GM19351 (cell line): ENCODE results near the gene C12orf56.

Experiments
- ATAC-seq: cut with Tn5 transposase; IDR thresholded peaks from one replicate; pipeline ENCODE4 v1.9.1; 2021; ENCODE audit warnings: mild to moderate bottlenecking, moderate library complexity; ENCODE audit not compliant: unreplicated experiment

Gene C12orf56, protein sequence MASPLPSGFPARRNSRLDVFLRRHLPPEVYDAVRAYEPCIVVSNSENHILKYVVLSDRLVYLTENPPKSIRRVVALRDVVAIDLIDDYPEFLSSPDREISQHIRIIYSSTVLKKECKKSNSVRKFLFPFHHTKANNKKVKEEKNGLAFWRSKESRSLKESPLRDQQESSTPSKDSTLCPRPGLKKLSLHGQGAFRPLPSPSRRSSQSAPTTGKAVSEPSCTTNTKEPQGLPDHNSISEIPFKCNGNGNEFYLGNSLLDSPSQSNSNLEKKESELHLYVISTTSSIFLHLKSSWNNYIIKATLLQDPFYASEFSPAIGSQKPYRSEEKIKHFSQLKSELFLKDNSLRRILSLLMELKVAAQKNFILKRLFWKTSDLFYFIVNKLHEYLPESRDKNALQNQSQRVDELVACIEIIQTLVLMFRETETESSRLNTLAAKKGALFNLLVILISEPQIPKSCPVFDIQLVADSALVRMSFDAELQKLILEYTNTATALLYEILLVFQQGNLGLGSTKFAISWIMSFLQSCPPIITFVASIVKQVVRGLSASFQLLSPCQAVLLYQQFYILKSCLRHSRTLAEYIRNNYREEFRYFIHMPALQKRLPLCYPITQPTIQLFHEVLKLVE

DNA sequence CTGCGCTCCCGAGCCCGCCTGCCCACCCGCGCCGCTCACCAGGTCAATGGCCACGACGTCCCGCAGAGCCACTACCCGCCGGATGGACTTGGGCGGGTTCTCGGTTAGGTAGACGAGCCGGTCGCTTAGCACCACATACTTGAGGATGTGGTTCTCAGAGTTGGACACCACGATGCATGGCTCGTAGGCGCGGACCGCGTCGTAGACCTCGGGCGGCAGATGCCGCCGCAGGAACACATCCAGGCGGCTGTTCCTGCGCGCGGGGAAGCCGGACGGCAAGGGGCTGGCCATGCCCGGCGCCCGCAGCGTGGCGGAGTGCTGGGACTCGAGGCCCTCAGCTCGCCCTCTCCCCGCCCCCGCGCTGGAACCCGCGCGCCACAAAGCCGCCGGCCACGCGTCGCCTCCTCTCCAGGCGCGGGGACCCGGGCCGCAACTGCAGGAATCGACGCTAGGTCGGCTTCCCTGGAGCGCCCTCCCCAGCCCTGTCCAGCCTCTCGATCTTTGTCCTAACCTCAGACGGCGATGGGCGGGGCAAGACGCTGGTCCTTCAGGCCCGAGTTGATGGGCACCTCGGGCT lies at the start of gene C12orf56:
TSS of gene C12orf56 (minus strand) at position 484 of the 577 bp plus-strand sequence. CDS start at position 291, 193 bp downstream.
- no peak for ATAC-seq

- no peak for ATAC-seq
Observed at GRCh38 chr12:64440100-64440499, 49.5 kb upstream of the C12orf56 start.

DNA sequence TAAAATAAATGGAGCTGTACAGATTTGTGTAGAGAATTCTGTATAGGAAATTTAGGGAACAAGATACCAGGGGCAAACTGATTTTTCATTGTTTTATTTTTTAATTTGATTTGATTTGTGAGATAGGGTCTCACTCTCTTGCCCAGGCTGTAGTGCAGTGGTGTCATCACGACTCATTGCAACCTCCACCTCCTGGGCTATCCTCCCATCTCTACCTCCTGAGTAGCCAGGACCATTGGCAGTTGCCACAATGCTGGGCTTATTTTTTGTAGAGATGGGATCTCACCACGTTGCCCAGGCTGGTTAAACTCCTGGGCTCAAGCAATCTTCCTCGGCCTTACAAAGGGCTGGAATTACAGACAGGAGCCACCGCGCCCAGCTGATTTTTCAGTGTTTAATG lies 43.4 kb upstream of the C12orf56 start:
- no peak for ATAC-seq

- ATAC-seq, result no peak
Observed at GRCh38 chr12:64431791-64432190, 41.2 kb upstream of the C12orf56 start.

DNA sequence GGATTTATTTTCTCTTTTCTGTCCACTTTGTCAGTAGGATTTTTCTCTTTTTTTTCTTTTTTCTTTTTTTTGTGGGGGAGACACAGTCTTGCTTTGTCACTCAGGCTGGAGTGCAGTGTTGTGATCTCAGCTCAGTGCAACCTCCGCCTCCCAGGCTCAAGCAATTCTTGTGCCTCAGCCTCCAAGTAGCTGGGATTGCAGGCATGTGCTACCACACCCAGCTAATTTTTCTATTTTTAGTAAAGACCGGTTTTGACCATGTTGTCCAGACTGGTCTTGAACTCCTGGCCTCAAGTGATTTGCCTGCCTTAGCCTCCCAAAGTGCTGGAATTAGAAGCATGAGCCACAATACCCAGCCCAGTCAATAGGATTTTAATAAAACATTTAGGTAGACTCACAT lies 40.3 kb upstream of the C12orf56 start:
- ATAC-seq, result no peak

DNA sequence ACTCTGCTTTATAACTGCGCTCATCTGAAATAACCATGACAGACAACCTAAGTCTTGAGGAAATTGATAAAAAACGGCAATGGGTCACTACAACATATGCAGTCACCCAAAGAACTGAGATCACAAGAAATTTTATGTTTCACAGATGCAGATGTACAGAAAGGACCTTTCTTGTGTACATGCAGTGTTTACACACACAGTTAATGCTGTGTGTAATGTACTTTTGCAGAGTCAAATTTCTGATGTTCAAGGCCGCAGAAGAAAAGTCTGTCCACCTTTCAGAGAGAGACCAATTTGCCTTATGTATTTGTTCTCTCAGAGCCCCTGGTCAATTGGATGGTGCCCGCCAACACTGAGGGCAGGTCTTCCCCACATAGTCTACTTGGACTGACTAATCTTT lies 38.4 kb upstream of the C12orf56 start:
- ATAC-seq, result no peak

- no peak for ATAC-seq
Observed at GRCh38 chr12:64427988-64428387, 37.4 kb upstream of the C12orf56 start.

- no peak for ATAC-seq
Observed at GRCh38 chr12:64419696-64420095, 29.1 kb upstream of the C12orf56 start.

DNA sequence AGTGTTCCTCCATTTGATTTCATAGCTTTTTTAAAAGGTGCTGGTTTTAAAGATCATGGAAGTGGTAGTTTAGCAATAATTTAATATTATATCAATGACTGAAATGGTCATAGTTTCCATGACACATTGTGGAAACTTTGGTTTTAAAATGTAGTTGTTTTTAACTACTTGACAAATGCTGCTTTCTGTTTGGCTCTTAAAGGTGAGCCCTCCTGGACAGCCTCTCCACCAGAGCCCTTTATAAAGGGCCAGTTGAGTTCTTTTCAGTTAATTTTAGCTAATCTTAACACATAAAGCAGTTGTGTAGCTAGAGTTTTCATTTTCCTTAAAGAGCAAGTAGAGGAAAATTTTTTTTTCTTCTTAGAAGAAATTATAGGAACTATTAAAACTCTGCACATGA lies 27.7 kb upstream of the C12orf56 start:
- ATAC-seq, result no peak

DNA sequence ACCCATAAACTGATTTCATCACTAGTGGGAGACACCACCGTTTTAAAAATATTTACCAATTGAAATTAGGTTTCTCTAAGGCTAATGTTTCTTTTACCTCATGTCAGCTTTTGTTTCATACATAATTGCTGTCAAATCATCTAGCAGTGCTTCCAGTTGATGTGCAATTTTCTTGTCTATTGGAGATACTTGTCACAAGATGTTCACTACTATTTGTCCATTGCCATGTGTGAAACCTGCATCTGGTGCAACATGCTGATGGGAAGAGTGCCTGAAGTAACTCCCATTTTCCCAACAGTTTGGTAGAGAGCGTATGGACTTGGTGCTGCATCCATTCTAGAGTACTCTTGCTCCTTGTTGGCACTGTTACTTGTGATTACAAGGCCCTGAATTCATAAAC lies 23.3 kb upstream of the C12orf56 start:
- ATAC-seq, result no peak

GRCh38 chr12:64412459-64412858 lies 21.9 kb upstream of the C12orf56 start:
- ATAC-seq, result no peak

- ATAC-seq, result no peak
Observed at GRCh38 chr12:64411427-64411826, 20.9 kb upstream of the C12orf56 start.

DNA sequence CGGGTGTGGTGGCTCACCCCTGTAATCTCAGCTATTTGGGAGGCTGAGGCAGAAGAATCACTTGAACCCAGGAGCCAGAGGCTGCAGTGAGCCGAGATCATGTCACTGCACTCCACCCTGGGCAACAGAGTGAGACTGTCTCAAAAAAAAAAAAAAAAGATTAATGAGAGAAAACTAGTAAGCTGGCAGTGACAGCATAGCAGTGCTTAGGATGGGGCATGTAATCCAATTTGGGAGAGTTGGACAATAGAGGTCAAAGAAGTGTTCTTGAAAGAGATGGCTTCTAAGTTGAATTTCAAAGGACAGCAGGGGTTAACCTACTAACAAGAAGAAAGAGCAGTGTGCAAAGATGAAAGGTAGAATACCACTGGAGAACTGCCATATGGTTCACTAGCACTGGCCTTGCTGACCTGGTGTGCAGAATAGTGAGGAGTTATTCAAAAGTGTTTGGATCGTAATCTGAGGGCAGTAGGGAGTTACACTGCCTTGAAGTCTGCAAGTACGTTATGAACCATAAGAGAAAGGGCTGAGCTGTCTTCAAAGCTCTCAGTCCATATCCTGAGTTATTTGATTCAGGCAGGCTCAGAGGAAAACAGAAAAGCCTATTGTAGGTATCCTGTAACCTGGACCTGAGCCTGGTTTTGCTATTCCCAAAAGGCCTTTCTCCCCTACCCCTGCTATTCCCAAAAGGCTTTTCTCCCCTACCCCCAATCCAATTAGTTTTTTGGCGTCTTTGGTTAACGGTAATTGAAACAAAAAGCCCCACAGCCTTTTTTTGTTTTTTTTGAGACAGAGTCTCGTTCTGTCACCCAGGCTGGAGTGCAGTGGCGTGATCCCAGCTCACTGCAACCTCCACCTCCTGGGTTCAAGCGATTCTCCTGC lies 17.0 kb upstream of the C12orf56 start:
- no peak for ATAC-seq

GRCh38 chr12:64404470-64405256 lies 14.1 kb upstream of the C12orf56 start:
- ATAC-seq, result peak; percentile 30

DNA sequence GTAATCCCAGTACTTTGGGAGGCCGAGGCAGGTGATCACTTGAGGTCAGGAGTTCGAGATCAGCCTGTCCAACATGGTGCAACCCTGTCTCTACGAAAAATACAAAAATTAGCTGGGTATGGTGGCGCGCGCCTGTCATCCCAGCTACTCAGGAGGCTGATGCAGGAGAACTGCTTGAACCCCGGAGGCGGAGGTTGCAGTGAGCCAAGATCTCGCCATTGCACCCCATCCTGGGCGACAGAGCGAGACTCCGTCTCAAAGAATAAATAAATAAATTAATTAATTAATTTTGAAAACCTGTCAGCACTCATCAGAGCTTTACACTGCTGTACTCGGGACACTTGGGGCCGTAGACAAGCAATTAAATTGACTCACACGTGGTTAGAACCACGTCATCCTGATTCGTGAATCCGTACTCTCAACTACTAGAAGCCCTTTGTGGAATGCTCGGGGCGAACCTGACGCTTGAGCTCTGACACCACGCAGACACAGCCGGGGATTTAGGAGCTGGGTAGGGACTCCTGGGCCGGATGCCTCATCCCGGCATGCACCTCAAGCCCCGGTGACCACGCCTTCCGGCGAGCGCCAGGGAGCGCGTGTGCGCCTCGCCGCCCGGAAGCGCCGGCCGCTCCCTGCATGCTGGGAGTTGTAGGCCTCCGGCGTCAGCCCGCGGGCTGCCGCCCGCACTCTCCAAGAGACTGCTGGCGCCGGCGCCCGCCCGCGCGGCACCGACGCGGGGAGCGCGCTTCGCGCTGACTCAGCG lies 13.3 kb upstream of the C12orf56 start, which contains the start of gene XPOT:
TSS of gene XPOT (plus strand) at position 686 of the 763 bp plus-strand sequence. CDS start 5,644 bp downstream, outside the sequence.
- ATAC-seq, result peak; percentile 92

DNA sequence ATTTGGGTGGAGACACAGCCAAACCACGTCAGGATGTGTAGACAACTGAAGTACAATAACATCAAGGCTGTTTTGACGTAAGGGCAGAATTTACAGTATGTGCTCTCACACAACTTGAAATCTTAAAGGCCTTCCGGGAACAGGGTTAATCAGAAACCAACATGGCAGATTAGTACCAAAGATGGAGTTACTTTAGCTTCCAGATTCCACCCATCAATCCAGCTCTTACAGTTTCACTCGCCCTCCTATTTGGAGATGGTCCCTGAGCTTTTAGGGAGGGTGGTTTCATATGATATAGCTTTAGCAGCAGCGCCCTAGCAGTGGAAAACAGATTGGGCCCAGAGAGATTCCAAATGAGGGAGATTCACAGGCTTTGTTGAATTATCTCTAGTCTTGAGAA lies 11.6 kb upstream of the C12orf56 start:
- no peak for ATAC-seq

DNA sequence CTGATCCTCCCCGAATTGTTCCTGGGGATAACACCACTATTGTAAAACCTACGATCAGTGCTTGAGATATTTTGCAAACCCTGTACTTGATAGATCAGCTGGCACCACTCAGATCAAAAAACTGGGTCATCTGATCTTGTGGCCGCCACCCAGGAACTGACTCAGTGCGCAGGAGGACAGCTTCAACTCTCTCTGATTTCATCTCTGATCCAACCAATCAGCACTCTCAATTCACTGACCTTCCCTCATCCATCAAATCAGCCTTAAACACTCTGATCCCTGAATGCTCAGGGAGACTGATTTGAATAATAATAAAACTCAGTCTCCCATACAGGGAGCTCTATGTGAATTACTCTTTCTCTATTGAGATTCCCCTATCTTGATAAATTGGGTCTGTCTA lies 9.5 kb upstream of the C12orf56 start:
- no peak for ATAC-seq

DNA sequence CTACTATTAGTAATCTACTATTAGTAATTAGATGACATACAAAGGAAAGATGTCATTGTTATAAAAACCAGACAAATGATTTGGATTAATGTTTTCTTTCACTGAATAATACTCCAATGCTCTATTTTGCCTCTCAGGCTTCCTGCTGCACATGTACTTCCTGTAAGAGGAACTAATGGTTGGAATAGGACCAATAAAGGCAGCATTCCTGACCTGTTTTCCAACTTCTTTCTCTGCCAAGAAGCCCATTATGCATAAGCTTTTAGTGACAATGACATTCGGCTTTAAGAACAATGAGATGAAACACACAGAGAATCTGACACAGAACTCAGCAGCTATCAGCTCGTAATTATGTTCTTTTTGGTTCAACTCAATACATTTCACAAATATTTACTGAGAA lies 5.2 kb upstream of the C12orf56 start:
- ATAC-seq, result no peak

GRCh38 chr12:64392221-64392620 lies 1.7 kb upstream of the C12orf56 start:
- ATAC-seq, result peak; percentile 69
